Measurements from ENCODE around the gene SYNDIG1L.

SYNDIG1L gene

GRCh38 chr14:74426202-74426582 is at the start of gene SYNDIG1L:
Gene SYNDIG1L (minus strand): TSS chr14:74426210. CDS start chr14:74409744, 16,466 bp downstream.
- DNase-seq: no peak

- DNase-seq: no peak
Observed at GRCh38 chr14:74475678-74476077, 49.7 kb upstream of the SYNDIG1L start.

- no peak for DNase-seq
Observed at GRCh38 chr14:74474376-74474775, 48.4 kb upstream of the SYNDIG1L start.

GRCh38 chr14:74472601-74473000 is 46.6 kb upstream of the SYNDIG1L start:
- no peak for DNase-seq

- DNase-seq: no peak
Observed at GRCh38 chr14:74469548-74470518, 43.8 kb upstream of the SYNDIG1L start.

- no peak for DNase-seq
Observed at GRCh38 chr14:74468513-74468912, 42.5 kb upstream of the SYNDIG1L start.

- no peak for DNase-seq
Observed at GRCh38 chr14:74465335-74465734, 39.3 kb upstream of the SYNDIG1L start.

GRCh38 chr14:74464785-74465184 is 38.8 kb upstream of the SYNDIG1L start:
- no peak for DNase-seq

GRCh38 chr14:74463697-74464096 is 37.7 kb upstream of the SYNDIG1L start:
- no peak for DNase-seq

GRCh38 chr14:74462993-74463392 is 37.0 kb upstream of the SYNDIG1L start:
- DNase-seq: no peak

- DNase-seq: no peak
Observed at GRCh38 chr14:74459976-74460375, 34.0 kb upstream of the SYNDIG1L start.

GRCh38 chr14:74459289-74459946 is 33.4 kb upstream of the SYNDIG1L start:
- peak; percentile 83 for DNase-seq

- DNase-seq: no peak
Observed at GRCh38 chr14:74457565-74457895, 31.5 kb upstream of the SYNDIG1L start.

GRCh38 chr14:74456684-74457564 is 30.9 kb upstream of the SYNDIG1L start:
- DNase-seq: peak; percentile 42

GRCh38 chr14:74454397-74454796 is 28.4 kb upstream of the SYNDIG1L start:
- peak; percentile 0 for DNase-seq

GRCh38 chr14:74444866-74445265 is 18.9 kb upstream of the SYNDIG1L start:
- DNase-seq: peak; percentile 51

- peak; percentile 3 for DNase-seq
Observed at GRCh38 chr14:74442757-74443156, 16.7 kb upstream of the SYNDIG1L start.

- peak; percentile 12 for DNase-seq
Observed at GRCh38 chr14:74441113-74441512, 15.1 kb upstream of the SYNDIG1L start.

- peak; percentile 57 for DNase-seq
Observed at GRCh38 chr14:74438351-74438915, 12.4 kb upstream of the SYNDIG1L start.

GRCh38 chr14:74437496-74438053 is 11.6 kb upstream of the SYNDIG1L start:
- peak; percentile 61 for DNase-seq

- DNase-seq: peak; percentile 14
Observed at GRCh38 chr14:74434294-74434693, 8.3 kb upstream of the SYNDIG1L start.

- peak; percentile 23 for DNase-seq
Observed at GRCh38 chr14:74429991-74430390, 4.0 kb upstream of the SYNDIG1L start.

Data from islet precursor cell (in vitro differentiated cells).